ENCODE measurements around the gene MRPS21.

The MRPS21 gene

DNA sequence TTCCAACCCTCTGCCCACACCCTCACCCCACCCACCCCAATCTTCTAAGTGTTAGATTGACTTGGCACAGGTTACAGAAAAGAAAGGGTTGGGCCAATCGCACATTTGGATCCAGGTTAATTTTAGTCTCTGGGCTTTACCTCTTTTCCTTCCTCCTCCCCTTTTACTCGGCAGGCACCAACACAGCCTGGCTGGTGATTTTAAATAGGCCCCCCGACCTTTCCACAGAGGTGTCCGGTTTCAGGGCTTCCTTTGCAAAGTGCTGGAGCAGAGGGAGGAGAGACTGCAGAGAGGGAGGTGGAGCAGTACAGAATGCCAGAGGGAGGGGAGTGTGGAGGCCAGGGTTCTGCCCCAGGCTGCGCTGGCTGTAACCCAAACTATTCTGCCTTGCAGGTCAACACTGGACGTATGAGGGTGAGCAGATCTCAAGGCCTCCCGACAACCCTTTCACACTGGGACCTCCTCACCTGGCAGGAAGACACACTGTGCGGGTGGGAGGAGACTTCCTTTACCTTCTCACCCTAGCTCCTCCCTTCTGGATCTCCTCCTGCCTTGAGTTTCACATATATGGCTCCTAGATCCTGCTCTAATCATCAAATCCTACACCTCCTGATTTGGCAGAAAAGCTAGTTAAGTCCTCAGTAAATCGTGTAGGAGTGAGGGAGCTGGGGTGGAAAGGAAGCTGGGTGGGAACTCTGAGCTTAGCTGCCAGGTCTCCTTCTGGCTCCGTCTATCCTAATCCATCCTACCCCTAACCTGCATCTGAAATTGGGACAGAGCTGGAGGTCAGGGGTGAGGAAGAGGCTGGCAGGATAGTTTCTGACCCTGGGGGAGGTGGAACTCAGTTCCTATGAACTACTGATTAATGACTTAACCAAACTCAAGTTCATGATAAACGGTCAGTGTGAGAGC is 33.6 kb upstream of the MRPS21 start:
- DNase-seq (ENCODE audit: low read depth): peak; percentile 57
- peak overlapping the region; percentile 22 for H3K4me3 ChIP-seq (ENCODE audit: low read depth, low read length)
- TF ChIP-seq, protein P1, sequence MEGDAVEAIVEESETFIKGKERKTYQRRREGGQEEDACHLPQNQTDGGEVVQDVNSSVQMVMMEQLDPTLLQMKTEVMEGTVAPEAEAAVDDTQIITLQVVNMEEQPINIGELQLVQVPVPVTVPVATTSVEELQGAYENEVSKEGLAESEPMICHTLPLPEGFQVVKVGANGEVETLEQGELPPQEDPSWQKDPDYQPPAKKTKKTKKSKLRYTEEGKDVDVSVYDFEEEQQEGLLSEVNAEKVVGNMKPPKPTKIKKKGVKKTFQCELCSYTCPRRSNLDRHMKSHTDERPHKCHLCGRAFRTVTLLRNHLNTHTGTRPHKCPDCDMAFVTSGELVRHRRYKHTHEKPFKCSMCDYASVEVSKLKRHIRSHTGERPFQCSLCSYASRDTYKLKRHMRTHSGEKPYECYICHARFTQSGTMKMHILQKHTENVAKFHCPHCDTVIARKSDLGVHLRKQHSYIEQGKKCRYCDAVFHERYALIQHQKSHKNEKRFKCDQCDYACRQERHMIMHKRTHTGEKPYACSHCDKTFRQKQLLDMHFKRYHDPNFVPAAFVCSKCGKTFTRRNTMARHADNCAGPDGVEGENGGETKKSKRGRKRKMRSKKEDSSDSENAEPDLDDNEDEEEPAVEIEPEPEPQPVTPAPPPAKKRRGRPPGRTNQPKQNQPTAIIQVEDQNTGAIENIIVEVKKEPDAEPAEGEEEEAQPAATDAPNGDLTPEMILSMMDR (conservative IDR thresholded peaks at IDR 0.05; ENCODE audit: low read depth, low read length): no peak

DNA sequence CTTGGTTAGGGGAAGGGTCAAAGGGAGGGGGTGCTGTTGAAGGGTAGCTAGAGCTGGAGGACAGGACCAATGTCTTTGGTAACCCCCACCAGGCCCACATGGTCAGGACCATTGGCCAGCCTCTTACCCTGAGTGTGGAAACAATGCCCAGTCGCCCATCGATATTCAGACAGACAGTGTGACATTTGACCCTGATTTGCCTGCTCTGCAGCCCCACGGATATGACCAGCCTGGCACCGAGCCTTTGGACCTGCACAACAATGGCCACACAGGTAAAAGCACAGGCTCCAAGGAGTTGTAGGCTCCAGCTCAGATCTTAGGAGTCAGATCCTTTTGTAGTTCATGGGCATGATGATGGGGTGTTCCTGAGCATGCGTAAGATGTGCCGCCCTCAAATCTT is 32.3 kb upstream of the MRPS21 start:
- DNase-seq (ENCODE audit: low read depth): no peak
- no peak overlapping the region for H3K4me3 ChIP-seq (ENCODE audit: low read depth, low read length)
- TF ChIP-seq, protein P1 (conservative IDR thresholded peaks at IDR 0.05; ENCODE audit: low read depth, low read length): no peak

DNA sequence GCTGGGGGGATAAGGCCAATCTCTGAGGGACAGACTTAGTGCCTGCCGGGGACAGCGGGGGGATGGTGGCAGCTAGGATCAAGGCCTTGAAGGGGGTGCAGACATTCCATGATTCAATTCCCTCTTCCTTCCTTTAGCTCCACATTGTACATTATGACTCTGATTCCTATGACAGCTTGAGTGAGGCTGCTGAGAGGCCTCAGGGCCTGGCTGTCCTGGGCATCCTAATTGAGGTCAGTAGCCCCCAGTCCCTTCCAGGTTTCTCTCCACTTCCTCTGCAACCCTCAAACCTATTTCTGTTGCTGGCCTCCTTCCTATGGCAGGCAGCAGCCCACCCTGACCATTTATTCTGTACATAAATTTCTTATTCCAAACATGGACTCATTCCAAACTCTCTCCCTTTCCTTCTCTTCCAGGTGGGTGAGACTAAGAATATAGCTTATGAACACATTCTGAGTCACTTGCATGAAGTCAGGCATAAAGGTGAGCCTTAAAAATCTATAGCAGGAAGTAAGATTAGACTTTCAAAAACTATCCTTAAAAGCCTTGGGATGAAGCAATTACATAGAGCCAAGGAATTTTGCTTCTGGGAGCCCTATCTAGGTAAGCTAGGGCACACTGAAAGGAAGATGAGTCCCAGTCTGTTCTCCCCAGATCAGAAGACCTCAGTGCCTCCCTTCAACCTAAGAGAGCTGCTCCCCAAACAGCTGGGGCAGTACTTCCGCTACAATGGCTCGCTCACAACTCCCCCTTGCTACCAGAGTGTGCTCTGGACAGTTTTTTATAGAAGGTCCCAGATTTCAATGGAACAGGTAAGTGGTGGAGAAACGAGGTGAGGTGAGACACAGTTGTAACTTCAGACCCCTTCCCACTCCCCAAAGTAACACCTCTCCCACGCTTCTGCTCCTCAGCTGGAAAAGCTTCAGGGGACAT is 31.0 kb upstream of the MRPS21 start:
- H3K4me3 ChIP-seq (ENCODE audit: low read depth, low read length): no peak overlapping the region
- TF ChIP-seq, protein P1 (conservative IDR thresholded peaks at IDR 0.05; ENCODE audit: low read depth, low read length): no peak
- no peak for DNase-seq (ENCODE audit: low read depth)

DNA sequence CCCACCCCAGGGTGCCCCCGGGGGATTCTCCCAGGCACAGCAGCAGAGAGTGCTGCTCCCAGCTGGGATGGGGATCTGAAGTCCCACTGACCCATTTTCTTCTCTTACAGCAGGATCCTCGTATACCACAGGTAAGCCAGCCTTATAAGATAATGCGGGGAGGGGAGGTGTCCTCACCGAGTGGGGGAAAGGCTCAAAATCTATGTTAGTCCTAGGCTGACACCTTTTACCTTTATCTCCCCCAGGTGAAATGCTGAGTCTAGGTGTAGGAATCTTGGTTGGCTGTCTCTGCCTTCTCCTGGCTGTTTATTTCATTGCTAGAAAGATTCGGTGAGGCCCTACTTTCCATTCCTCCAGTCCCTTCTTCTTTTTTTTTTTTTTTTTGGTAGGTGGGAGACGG is 30.1 kb upstream of the MRPS21 start:
- TF ChIP-seq, protein P1 (conservative IDR thresholded peaks at IDR 0.05; ENCODE audit: low read depth, low read length): no peak
- DNase-seq (ENCODE audit: low read depth): no peak
- H3K4me3 ChIP-seq (ENCODE audit: low read depth, low read length): no peak overlapping the region

DNA sequence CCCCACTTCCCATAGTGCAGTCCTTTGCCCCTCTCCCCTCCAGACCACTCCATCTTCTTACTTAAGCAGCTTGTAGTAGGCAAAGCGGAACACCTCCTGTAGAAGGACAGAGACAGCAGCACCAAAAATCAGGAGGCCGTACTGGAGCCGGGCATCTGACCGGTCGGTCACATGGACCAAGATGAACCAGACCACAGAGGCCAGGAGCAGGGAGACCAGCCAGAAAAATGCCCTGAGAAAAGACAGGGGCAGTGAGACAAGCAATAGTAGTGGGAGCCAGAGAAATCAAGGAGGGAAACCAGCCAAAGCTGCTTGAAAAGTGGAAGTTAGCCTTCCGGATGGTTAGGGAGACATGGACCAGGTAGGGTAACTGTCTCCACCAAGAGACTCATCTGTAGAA is 25.8 kb upstream of the MRPS21 start:
- TF ChIP-seq, protein P1 (conservative IDR thresholded peaks at IDR 0.05; ENCODE audit: low read depth, low read length): no peak
- DNase-seq (ENCODE audit: low read depth): no peak
- H3K4me3 ChIP-seq (ENCODE audit: low read depth, low read length): peak overlapping the region; percentile 76

DNA sequence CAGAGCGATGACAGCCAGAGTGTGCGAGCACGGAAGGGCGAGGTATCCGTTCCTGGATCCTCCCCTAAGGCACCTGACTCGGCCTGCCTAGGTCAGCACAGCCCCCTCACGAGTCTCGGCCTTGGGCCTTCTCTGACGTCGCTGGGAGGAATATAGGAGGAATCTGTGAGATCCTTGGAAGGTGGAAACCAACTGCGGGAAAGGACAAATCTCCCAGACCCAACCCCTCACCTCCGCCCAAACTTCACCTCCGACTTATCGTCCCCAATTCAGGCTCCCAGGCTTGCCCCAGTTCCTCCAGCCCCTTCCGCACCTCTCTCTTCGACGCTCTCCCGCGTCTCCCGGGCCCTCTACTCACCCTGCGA is 25.3 kb upstream of the MRPS21 start:
- peak; percentile 51 for DNase-seq (ENCODE audit: low read depth)
- H3K4me3 ChIP-seq (ENCODE audit: low read depth, low read length): peak overlapping the region; percentile 76
- TF ChIP-seq, protein P1 (conservative IDR thresholded peaks at IDR 0.05; ENCODE audit: low read depth, low read length): no peak

Data from choroid plexus epithelial cell (primary cell).